GM20431 (cell line): ENCODE data around the gene TRMT13.
"Not testable (repeated sequence)": the region's sequence is repeated elsewhere in the genome, so short reads cannot be mapped to it uniquely, and the experiment has no call there.

ENCODE experiments used
- in situ Hi-C: fragments of 300-500 bp; cut with MseI, MboI; formaldehyde crosslinking; loops from one replicate; pipeline ENCODE4 v1.15.0; 2020; ENCODE audit warnings: low sequenced_read_pairs; ENCODE audit not compliant: unreplicated experiment

The TRMT13 gene

GRCh38 chr1:100152271-100152670, 19.3 kb downstream of the TRMT13 start:
- in situ Hi-C loops = no loop called here

GRCh38 chr1:100162881-100163280, 29.9 kb downstream of the TRMT13 start:
- in situ Hi-C loops = no loop called here

GRCh38 chr1:100164216-100164615, 31.3 kb downstream of the TRMT13 start:
- in situ Hi-C loops = no loop called here

DNA sequence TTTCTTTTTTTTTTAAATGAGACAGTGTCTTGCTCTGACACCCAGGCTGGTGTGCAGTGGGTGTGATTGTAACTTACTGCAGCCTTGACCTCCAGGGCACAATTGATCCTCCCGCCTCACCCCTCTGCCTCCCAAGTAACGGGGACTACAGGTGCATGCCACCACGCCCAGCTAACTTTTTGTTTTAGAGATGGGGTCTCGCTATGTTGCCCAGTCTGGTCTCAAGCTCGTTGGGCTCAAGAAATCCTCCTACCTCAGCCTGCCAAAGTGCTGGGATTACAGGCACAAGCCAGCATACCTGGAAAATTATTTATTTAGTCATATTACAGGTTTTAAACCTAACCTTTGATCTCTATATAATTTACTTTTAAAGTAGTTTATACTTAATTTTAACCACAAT, 31.7 kb downstream of the TRMT13 start:
- in situ Hi-C loops = no loop called here

DNA sequence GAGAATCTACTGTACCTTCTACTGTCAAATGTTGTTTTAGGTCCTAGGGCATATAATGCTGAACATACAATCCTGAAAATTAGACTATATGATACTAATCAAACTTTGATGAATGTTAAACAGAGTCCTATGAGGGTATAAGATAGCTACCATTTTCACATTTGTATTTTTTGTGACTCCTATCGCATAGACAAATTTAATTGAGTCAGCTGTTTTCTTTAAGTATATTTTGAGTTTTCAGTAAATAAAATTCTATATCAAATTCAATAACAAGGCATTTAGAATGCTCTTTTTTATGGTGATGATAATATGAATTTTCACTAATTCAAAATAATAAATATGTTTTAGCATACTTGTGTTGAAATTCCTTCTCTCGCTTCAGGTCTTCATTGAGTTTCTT, 35.1 kb downstream of the TRMT13 start:
- in situ Hi-C loops = no loop called here

DNA sequence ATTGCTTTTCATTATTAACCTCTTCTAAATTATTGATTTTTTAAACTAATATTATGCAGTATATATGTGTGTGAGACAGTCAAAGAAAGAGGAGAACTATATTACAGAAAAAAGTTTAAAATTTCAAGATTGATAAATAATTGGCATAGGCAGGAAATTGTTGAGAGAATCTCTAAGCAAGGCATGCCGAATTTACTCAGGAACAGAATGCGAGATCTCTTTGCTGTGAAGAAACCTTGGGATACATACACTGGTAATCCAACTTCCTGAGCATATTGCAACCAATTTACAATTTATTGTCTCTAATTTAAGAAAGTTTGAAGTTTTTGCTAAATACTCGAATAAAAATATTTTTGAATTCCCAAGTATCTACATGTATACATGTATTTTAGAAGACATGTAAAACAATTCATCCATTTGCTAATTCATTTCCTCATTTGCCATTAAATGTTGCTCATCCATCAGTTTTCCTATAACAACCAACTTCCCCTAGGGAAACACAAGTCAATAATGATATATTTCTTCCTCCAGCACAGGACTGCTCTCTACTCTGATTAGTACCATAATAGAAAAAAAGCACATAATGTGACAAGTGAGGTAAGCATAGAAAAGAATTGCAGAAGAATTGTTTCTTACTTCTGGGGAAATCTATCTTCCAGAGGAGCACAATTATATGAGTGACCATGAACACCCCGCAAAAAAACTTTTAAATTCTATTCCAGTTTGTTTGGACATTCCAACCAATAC, 44.5 kb downstream of the TRMT13 start:
- in situ Hi-C loops = no loop called here

DNA sequence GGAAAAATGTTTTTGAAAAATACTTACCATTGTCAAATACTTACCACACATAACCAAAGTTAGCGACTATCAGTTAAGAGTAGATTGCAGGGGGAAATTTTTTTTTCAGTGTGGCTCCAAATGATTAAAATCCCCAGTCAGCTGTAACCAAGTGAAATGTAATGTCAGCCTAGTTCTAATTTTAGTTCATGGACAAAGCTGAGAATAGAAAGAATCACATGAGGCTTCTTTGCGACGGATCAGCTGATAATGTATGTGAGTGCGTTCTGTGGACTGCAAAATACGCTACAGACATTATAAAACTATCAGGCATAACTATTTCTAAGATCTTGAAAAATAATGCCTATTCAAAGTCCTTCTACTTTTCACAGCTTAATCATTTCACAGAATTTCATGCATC, 45.1 kb downstream of the TRMT13 start, which contains the start of gene LRRC39:
LRRC39 (minus strand) TSS at position 166 of the 400 bp plus-strand sequence. CDS start 9,740 bp downstream, outside the sequence.
- in situ Hi-C loops = no loop called here

GRCh38 chr1:100183370-100183769, 50.4 kb downstream of the TRMT13 start:
- in situ Hi-C loops = no loop called here

DNA sequence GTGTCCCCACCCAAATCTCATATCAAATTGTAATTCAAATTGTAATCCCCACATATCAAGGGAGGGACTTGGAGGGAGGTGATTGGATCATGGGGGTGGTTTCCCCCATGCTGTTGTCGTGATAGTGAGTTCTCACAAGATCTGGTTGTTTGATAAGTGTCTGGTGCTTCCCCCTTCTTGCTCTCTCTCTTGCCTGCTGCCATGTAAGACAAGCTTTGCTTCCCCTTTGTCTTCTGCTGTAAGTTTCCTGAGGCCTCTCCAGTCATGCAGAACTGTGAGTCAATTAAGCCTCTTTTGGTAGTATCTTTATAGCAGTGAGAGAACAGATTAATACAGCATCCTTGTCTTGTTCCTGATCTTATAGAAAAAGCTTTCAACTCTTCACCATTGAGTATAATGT, 51.6 kb downstream of the TRMT13 start:
- in situ Hi-C loops = no loop called here

GRCh38 chr1:100187912-100188311, 54.9 kb downstream of the TRMT13 start:
- in situ Hi-C loops = no loop called here

DNA sequence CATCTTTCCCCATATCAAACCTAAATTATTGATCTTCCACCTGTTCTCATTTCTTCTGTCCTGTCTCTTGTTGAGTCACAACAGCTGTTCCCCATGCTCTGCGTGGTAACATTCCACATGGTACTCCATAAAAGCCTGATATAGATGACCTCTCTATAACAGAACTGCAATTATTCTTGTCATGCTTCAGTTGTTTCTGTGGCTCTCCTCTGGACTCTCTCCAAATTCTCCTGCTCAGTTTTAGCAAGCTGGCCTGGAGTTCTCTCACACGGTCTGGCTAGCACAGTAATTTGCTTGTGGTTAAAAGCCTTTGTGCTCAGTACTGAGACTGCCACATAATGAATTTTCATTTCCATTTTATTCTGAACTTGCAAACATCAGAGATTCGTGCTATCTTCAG, 55.7 kb downstream of the TRMT13 start:
- in situ Hi-C loops = no loop called here

DNA sequence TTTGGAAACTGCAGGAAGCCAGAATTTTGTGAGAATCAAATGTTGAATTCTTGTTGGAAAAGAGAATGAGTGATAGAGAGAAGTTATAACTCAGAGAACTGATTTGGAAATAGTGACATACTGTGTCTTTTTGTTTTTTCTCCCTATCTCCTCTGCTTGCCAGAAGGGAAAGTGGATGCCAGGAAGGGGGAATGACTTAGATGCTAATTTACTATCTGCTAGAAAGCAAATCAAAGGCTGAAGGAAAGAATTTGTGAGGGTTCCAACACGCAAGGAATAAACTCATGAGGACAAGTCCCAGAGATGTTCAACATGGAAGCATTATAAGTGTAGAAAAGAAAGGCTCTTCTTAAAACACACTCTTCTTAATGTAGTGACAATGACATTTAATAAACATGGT, 65.6 kb downstream of the TRMT13 start:
- in situ Hi-C loops = no loop called here

GRCh38 chr1:100200060-100200459, 67.1 kb downstream of the TRMT13 start:
- in situ Hi-C loops = not testable (repeated sequence)
